ENCODE measurements around the gene CS.

Gene CS

GRCh38 chr12:56243731-56244181, 56.4 kb downstream of the CS start:
- ATAC-seq, result no peak

- no peak for ATAC-seq
Observed at GRCh38 chr12:56242986-56243385, 57.1 kb downstream of the CS start.

GRCh38 chr12:56241424-56242303, 58.5 kb downstream of the CS start:
- ATAC-seq, result no peak

- ATAC-seq, result no peak
Observed at GRCh38 chr12:56237552-56237951, 62.6 kb downstream of the CS start.

GRCh38 chr12:56236985-56237384, 63.1 kb downstream of the CS start:
- no peak for ATAC-seq

GRCh38 chr12:56236091-56236490, 64.0 kb downstream of the CS start:
- no peak for ATAC-seq

GRCh38 chr12:56234746-56235436, 65.2 kb downstream of the CS start:
- ATAC-seq, result no peak

GRCh38 chr12:56231184-56231582, 68.9 kb downstream of the CS start:
- ATAC-seq, result no peak

- no peak for ATAC-seq
Observed at GRCh38 chr12:56230432-56231183, 69.5 kb downstream of the CS start.

- ATAC-seq, result no peak
Observed at GRCh38 chr12:56229916-56230431, 70.2 kb downstream of the CS start, which contains the start of gene SLC39A5. TSS of gene SLC39A5 (plus strand) at chr12:56230051. CDS start at chr12:56231275, 1,224 bp downstream.

- no peak for ATAC-seq
Observed at GRCh38 chr12:56229082-56229481, 71.0 kb downstream of the CS start.

GRCh38 chr12:56224954-56225353, 75.2 kb downstream of the CS start:
- no peak for ATAC-seq

- peak; percentile 89 to 90 for ATAC-seq
Observed at GRCh38 chr12:56224102-56224701, 75.9 kb downstream of the CS start, which contains the start of gene NABP2. TSS of gene NABP2 (plus strand) at chr12:56224342. CDS start at chr12:56224857, 515 bp downstream.

- no peak for ATAC-seq
Observed at GRCh38 chr12:56223571-56224101, 76.5 kb downstream of the CS start.

GRCh38 chr12:56222531-56222895, 77.6 kb downstream of the CS start:
- no peak for ATAC-seq

GRCh38 chr12:56221757-56222530, 78.2 kb downstream of the CS start, which contains the start of gene RNF41:
TSS of gene RNF41 (minus strand) at chr12:56221922. CDS start at chr12:56214047, 7,875 bp downstream.
- ATAC-seq, result peak; percentile 82 to 83
